Heart right ventricle (tissue), 16 donors: ENCODE data around the gene SLC28A1. TPM values are rescaled to one million over a fixed set of nuclear protein-coding genes. Genes with fewer than 3 reads are reported as not detected.

Experiments
- ATAC-seq, 8 donors: fragments of 200-7000 bp; cut with Tn5 transposase; one replicate each; pipeline ENCODE4 v1.9.1; 2020; ENCODE audit warnings: mild to moderate bottlenecking in 8 of 8, moderate library complexity in 8 of 8, moderate number of reproducible peaks in 1 of 8
- DNase-seq, 2 donors: peaks; one replicate each; pipeline ENCODE4 v3.0.0-alpha.2; 2020
- H3K27ac ChIP-seq, 10 donors: fragments of 200-600 bp; sonication (generic) in 2 of 10; one replicate each; pipeline versions ENCODE4 v1.5.0 to v1.8.0; 2020 to 2022; ENCODE audit warnings: mild to moderate bottlenecking in 3 of 10
- H3K27me3 ChIP-seq, 7 donors: fragments of 200-600 bp; one replicate each; pipeline ENCODE4 v1.8.0; 2021 to 2022; ENCODE audit warnings: mild to moderate bottlenecking in 2 of 7
- H3K36me3 ChIP-seq, 9 donors: fragments of 200-600 bp; sonication (generic) in 1 of 9; one replicate each; pipeline versions ENCODE4 v1.5.0 to v1.8.0; 2020 to 2022; ENCODE audit warnings: mild to moderate bottlenecking in 2 of 9
- H3K4me1 ChIP-seq, 9 donors: fragments of 200-600 bp; sonication (generic) in 1 of 9; one replicate each; pipeline versions ENCODE4 v1.5.0 to v1.8.0; 2020 to 2022; ENCODE audit warnings: mild to moderate bottlenecking in 4 of 9
- H3K4me3 ChIP-seq, 10 donors: fragments of 200-600 bp; sonication (generic) in 2 of 10; one replicate each; pipeline versions ENCODE4 v1.5.0 to v1.8.0; 2020 to 2022; ENCODE audit warnings: mild to moderate bottlenecking in 7 of 10, moderate library complexity in 2 of 10
- H3K9me3 ChIP-seq, 11 donors: fragments of 200-600 bp in 10 of 11; sonication (generic) in 2 of 11; one replicate each; pipeline versions ENCODE4 v1.5.0 to v1.8.0; 2013 to 2022; ENCODE audit warnings: mild to moderate bottlenecking in 2 of 11, control low read depth in 1 of 11, moderate library complexity in 1 of 11
- CTCF ChIP-seq, 9 donors: fragments of 200-600 bp; sonication (generic) in 2 of 9; IDR thresholded peaks; one replicate each; pipeline versions ENCODE4 v1.5.0 to v1.8.0; 2021 to 2022; ENCODE audit warnings: antibody characterized with exemption in 9 of 9, mild to moderate bottlenecking in 5 of 9, moderate library complexity in 1 of 9
- whole genome bisulfite sequencing, 2 donors: extraction: QIAGEN DNeasy Blood & Tissue Kit; methylation state at CpG; one replicate each; pipeline ENCODE4 v1.1.7; 2013; ENCODE audit warnings: inconsistent platforms in 1 of 2; 5-methylcytosine and 5-hydroxymethylcytosine counted together
- intact Hi-C, 10 donors: fragments of 100-400 bp; cut with DNase I; formaldehyde crosslinking; loops; one replicate each; pipeline versions ENCODE4 v1.11.1 to v1.14.2; 2022
- polyA plus RNA-seq, 2 donors: library from polyadenylated mRNA; stranded (reverse); fragments of 200-250 nt; gene quantifications; one replicate each; pipeline ENCODE4 v1.2.3, GENCODE V29; 2013
- total RNA-seq, 10 donors: library from RNA; stranded (reverse); fragmentation: NEBNext Ultra II Directional in 3 of 10; extraction: Animal tissue kit (Norgen Biotek cat#: 25700) in 3 of 10; gene quantifications; one replicate each; pipeline versions ENCODE4 v1.2.1 to v1.2.4, GENCODE V29; 2021 to 2023
- donor health status: Arrhythmogenic right ventricular cardiomyopathy.
- donor health status: ischemic (EF 13 %, LVEDD 7.1; RV severe dilation, severe dysfunction).
- donor health status: healthy with polysubstance abuse.
- donor health status: DM: no; HTN: yes; CAD: no.
- donor health status: DM: no; HTN: no; CAD: no.
- donor health status: ischemic (EF 25% LVEDD 6.9; RV normal size, moderate dysfunction).
- donor health status: ischemic (EF 25% LVEDD 5.7; RV mildly dilated, moderate dysfunction).
- donor health status: healthy.
- donor health status: DM: yes; HTN: yes; CAD: no.
- donor health status: Ischemic cardiomyopathy.
- donor health status: ischemic (EF 35%, LVEDD 5.7; RV mildly dilated, moderate dysfunction).
- donor health status: nonischemic (EF 11% LVEDD 7.7; RV severe dilation, severe dysfunction).
- donor health status: DM: yes; HTN: yes; CAD: no.
- donor health status: PGD.
- donor health status: ischemic (EF 29% LVEDD 5.4; RV normal size, mild dysfunction).
- donor health status: nonischemic (EF 23%, LVEDD 6.1; RV moderate dilation, normal function).

Gene SLC28A1
- total and polyA plus RNA-seq, 12 donors = 0.07 to 2.2 (median 1.5) TPM

GRCh38 chr15:84925906-84926305 is 41.4 kb downstream of the SLC28A1 start:
- no peak for TF ChIP-seq CTCF (IDR thresholded peaks at IDR 0.05)
- Histone ChIP-seq H3K27me3 (no peaks in the 10 kb centered on the region), H3K27ac (no peak overlapping the region)

GRCh38 chr15:84926491-84927230 is 42.2 kb downstream of the SLC28A1 start:
- ATAC-seq = no peak
- Histone ChIP-seq H3K4me3 (no peak overlapping the region), H3K36me3 (no peaks in the 10 kb centered on the region), H3K9me3 (no peaks in the 10 kb centered on the region), H3K4me1 (peaks cover 0 to 20% (median 12%) of the 10 kb centered on the region in 9 donors), H3K27me3 (no peaks in the 10 kb centered on the region), H3K27ac (peak overlapping the region in 2 of 10 donors; percentile 74 to 89)
- WGBS, 2 donors = 82 to 91% methylated on average over 3 of the region's 3 CpGs
- DNase-seq = no peak
- no peak for TF ChIP-seq CTCF (IDR thresholded peaks at IDR 0.05)
- intact Hi-C loops = loop anchor here (2.0 to 10.0 kb wide), 15 partner anchors 54 to 352 kb away; partner anchors contain the start of genes NMB (in 5 of the 10), WDR73 (in 2 of the 10), ALPK3 (in 1 of the 10) and SEC11A (in 1 of the 10)

More at GRCh38 chr15:84925906-84926305, 41.4 kb downstream of the SLC28A1 start:
- intact Hi-C loops = loop anchor here (2.0 to 10.0 kb wide), 15 partner anchors 53 to 351 kb away; partner anchors contain the start of genes NMB (in 5 of the 10), WDR73 (in 2 of the 10), ALPK3 (in 1 of the 10) and SEC11A (in 1 of the 10)
- ATAC-seq (no peak), DNase-seq (no peak)
- peaks cover 0 to 25% (median 12%) of the 10 kb centered on the region in 9 donors for H3K4me1 ChIP-seq
- H3K9me3 ChIP-seq = no peaks in the 10 kb centered on the region
- H3K4me3 ChIP-seq = no peak overlapping the region
- no peaks in the 10 kb centered on the region for H3K36me3 ChIP-seq
- WGBS, 2 donors = 96 to 100% methylated on average over 1 of the region's 1 CpG

GRCh38 chr15:84928843-84929168 is 44.3 kb downstream of the SLC28A1 start:
- TF ChIP-seq CTCF (IDR thresholded peaks at IDR 0.05) = no peak
- H3K4me1 ChIP-seq = peaks cover 0 to 19% (median 12%) of the 10 kb centered on the region in 9 donors
- 75 to 84% methylated on average over 6 of the region's 6 CpGs for WGBS, 2 donors
- ATAC-seq = no peak
- H3K27ac ChIP-seq = no peak overlapping the region
- no peaks in the 10 kb centered on the region for H3K9me3 ChIP-seq
- no peaks in the 10 kb centered on the region for H3K36me3 ChIP-seq
- no peak overlapping the region for H3K4me3 ChIP-seq
- DNase-seq = no peak
- no peaks in the 10 kb centered on the region for H3K27me3 ChIP-seq
- intact Hi-C loops = loop anchor here (2.0 to 10.0 kb wide), 14 partner anchors 62 to 354 kb away; partner anchors contain the start of genes NMB (in 5 of the 10), WDR73 (in 2 of the 10), ALPK3 (in 1 of the 10) and SEC11A (in 1 of the 10)

- ATAC-seq = no peak
- Histone ChIP-seq H3K4me3 (no peak overlapping the region), H3K9me3 (no peaks in the 10 kb centered on the region), H3K27me3 (no peaks in the 10 kb centered on the region), H3K36me3 (no peaks in the 10 kb centered on the region), H3K27ac (no peak overlapping the region), H3K4me1 (peaks cover 0 to 19% (median 12%) of the 10 kb centered on the region in 9 donors)
- no peak for TF ChIP-seq CTCF (IDR thresholded peaks at IDR 0.05)
- DNase-seq = no peak
- 72 to 73% methylated on average over 5 of the region's 5 CpGs for WGBS, 2 donors
- intact Hi-C loops = loop anchor here (2.0 to 10.0 kb wide), 18 partner anchors 63 to 405 kb away; partner anchors contain the start of genes NMB (in 6 of the 10), WDR73 (in 3 of the 10), ALPK3 (in 1 of the 10) and SEC11A (in 1 of the 10)
These were observed 45.5 kb downstream of the SLC28A1 start for GRCh38 chr15:84929795-84930603.
